Endometrial microvascular endothelial cells (primary cell): Measurements from ENCODE around the gene ZNF382. TPM values are rescaled to one million over a fixed set of nuclear protein-coding genes. Genes with fewer than 3 reads are reported as not detected.
"Not testable (repeated sequence)": the region's sequence is repeated elsewhere in the genome, so short reads cannot be mapped to it uniquely, and the experiment has no call there.

ENCODE experiments used
- in situ Hi-C: cut with HindIII; loops from 2 replicates; pipeline ENCODE4 v1.10.0; 2017; ENCODE audit warnings: low sequenced_read_pairs, low pct_unique_long_range_greater_than_20kb; ENCODE audit errors: inconsistent ontology term
- total RNA-seq: library from RNA; depleted of rRNA; stranded (reverse); fragments of >200 nt; gene quantifications from one replicate; pipeline ENCODE4 v1.2.3, GENCODE V29; 2015; ENCODE audit errors: inconsistent ontology term

Gene ZNF382
- 1.3 TPM for total RNA-seq

GRCh38 chr19:36605101-36605876 lies at the start of gene ZNF382:
TSS of gene ZNF382 (plus strand) at chr19:36605313. CDS start at chr19:36609915, 4,602 bp downstream.
- in situ Hi-C loops, result no loop called here

GRCh38 chr19:36564391-36564790 lies 40.7 kb upstream of the ZNF382 start:
- in situ Hi-C loops, result no loop called here

GRCh38 chr19:36572593-36573019 lies 32.5 kb upstream of the ZNF382 start:
- in situ Hi-C loops, result no loop called here

- in situ Hi-C loops, result no loop called here
Measured at GRCh38 chr19:36573020-36573894, 31.9 kb upstream of the ZNF382 start, which contains the start of gene ZNF529. TSS of gene ZNF529 (minus strand) at chr19:36573292. CDS start at chr19:36572346, 946 bp downstream.

GRCh38 chr19:36573895-36574720 lies 31.0 kb upstream of the ZNF382 start:
- in situ Hi-C loops, result no loop called here

- in situ Hi-C loops, result no loop called here
Measured at GRCh38 chr19:36574741-36575140, 30.4 kb upstream of the ZNF382 start.

- in situ Hi-C loops, result no loop called here
Measured at GRCh38 chr19:36577271-36577996, 27.7 kb upstream of the ZNF382 start.

- in situ Hi-C loops, result no loop called here
Measured at GRCh38 chr19:36579255-36579654, 25.9 kb upstream of the ZNF382 start.

GRCh38 chr19:36602681-36603080 lies 2.4 kb upstream of the ZNF382 start:
- in situ Hi-C loops, result not testable (repeated sequence)

- in situ Hi-C loops, result no loop called here
Measured at GRCh38 chr19:36604656-36605100, 435 bp upstream of the ZNF382 start.

GRCh38 chr19:36605877-36606478 lies 865 bp downstream of the ZNF382 start:
- in situ Hi-C loops, result no loop called here

GRCh38 chr19:36627057-36627456 lies 21.9 kb downstream of the ZNF382 start:
- in situ Hi-C loops, result no loop called here

- in situ Hi-C loops, result no loop called here
Measured at GRCh38 chr19:36635342-36635741, 30.2 kb downstream of the ZNF382 start.

GRCh38 chr19:36638862-36639510 lies 33.9 kb downstream of the ZNF382 start:
- in situ Hi-C loops, result no loop called here

GRCh38 chr19:36646746-36647145 lies 41.6 kb downstream of the ZNF382 start:
- in situ Hi-C loops, result no loop called here

GRCh38 chr19:36652958-36653357 lies 47.8 kb downstream of the ZNF382 start:
- in situ Hi-C loops, result no loop called here

- in situ Hi-C loops, result no loop called here
Measured at GRCh38 chr19:36665832-36666231, 60.7 kb downstream of the ZNF382 start.
